HCT116 (cell line): ENCODE measurements around the gene PIPOX. TPM values are rescaled to one million over a fixed set of nuclear protein-coding genes. Genes with fewer than 3 reads are reported as not detected.

Experiments used
- ATAC-seq: fragments of 200-7000 bp; cut with Tn5 transposase; 2 replicates; pipeline ENCODE4 v1.9.1; 2020; ENCODE audit warnings: mild to moderate bottlenecking, moderate library complexity
- BruUV-seq: library from RNA; stranded (reverse); fragments of 400-500 nt; replicated peaks from 2 replicates; lab custom pipeline; 2021; lab: Mats Ljungman, UMichigan
- CTCF ChIA-PET: fragments of 300-600 bp; sonication (Branson Sonifier 250); formaldehyde crosslinking; loops from one replicate; lab custom pipeline; 2021; ENCODE audit warnings: antibody characterized with exemption; lab: Charles Lee
- POLR2A ChIA-PET: fragments of 300-600, 350-600 bp; sonication (Branson Sonifier 250); formaldehyde crosslinking; loops from one replicate; lab custom pipeline; 2021; ENCODE audit warnings: antibody characterized with exemption; lab: Charles Lee
- RAD21 ChIA-PET, 2 experiments: fragments of 300-600 bp; sonication (Branson Sonifier 250); formaldehyde crosslinking; loops; one replicate each; lab custom pipeline; 2023; ENCODE audit warnings: low total read pairs in 2 of 2; ENCODE audit not compliant: uncharacterized antibody in 2 of 2, unreplicated experiment in 2 of 2, low non-redundant PET in 1 of 2; lab: Charles Lee
- DNase-seq: peaks from one replicate; pipeline ENCODE4 v3.0.0-alpha.2; 2010; ENCODE audit warnings: low read depth, low spot score
- H2AFZ ChIP-seq: fragments of 200-600 bp; shearing (Covaris generic), sonication (generic); 2 replicates; pipeline ENCODE4 v1.6.1; 2017; ENCODE audit warnings: low read depth, mixed run types, mixed read lengths, antibody characterized with exemption, low read length; ENCODE audit not compliant: poor library complexity, severe bottlenecking
- H3K27ac ChIP-seq: 2 replicates; pipeline ENCODE4 v1.5.1; 2012; ENCODE audit warnings: low read depth, low read length
- H3K27me3 ChIP-seq: fragments of 200-600 bp; sonication (generic); 2 replicates; pipeline ENCODE4 v1.6.1; 2016; ENCODE audit warnings: mixed run types, low read length, mixed read lengths; ENCODE audit not compliant: insufficient read depth
- H3K36me3 ChIP-seq, 2 experiments: fragments of 200-500 bp in 1 of 2; fragments of 200-600 bp in 1 of 2; sonication (Bioruptor generic) in 1 of 2; sonication (generic) in 1 of 2; 2 replicates each; pipeline versions ENCODE4 v1.5.1 to v1.6.1; 2014 to 2016; ENCODE audit warnings: low read length in 2 of 2, inconsistent platforms in 1 of 2, mixed read lengths in 1 of 2, mixed run types in 1 of 2; ENCODE audit not compliant: insufficient read depth in 2 of 2, control insufficient read depth in 1 of 2
- H3K4me1 ChIP-seq, 2 experiments: fragments of 200-600 bp in 1 of 2; sonication (generic) in 1 of 2; 2 replicates each; pipeline versions ENCODE4 v1.5.1 to v1.6.1; 2012 to 2017; ENCODE audit warnings: low read length in 2 of 2, inconsistent platforms in 1 of 2, mild to moderate bottlenecking in 1 of 2, mixed read lengths in 1 of 2, mixed run types in 1 of 2, moderate library complexity in 1 of 2; ENCODE audit not compliant: insufficient read depth in 2 of 2, control insufficient read depth in 1 of 2
- H3K4me2 ChIP-seq: fragments of 200-600 bp; sonication (generic); 2 replicates; pipeline ENCODE4 v1.6.1; 2017; ENCODE audit warnings: mixed run types, low read length, mixed read lengths
- H3K4me3 ChIP-seq, 2 experiments: fragments of 200-600 bp in 1 of 2; sonication (generic) in 1 of 2; replicated peaks in 1 of 2; 2 replicates each; pipeline ENCODE4 v1.5.1; 2011 to 2016; ENCODE audit warnings: low read length in 2 of 2, control low read depth in 1 of 2, low read depth in 1 of 2, mild to moderate bottlenecking in 1 of 2, mixed read lengths in 1 of 2, mixed run types in 1 of 2
- H3K79me2 ChIP-seq: fragments of 200-600 bp; sonication (generic); 2 replicates; pipeline ENCODE4 v1.6.1; 2017; ENCODE audit warnings: mild to moderate bottlenecking, mixed run types, low read length, moderate library complexity, mixed read lengths; ENCODE audit not compliant: insufficient read depth
- H3K9ac ChIP-seq: fragments of 200-600 bp; sonication (generic); 2 replicates; pipeline ENCODE4 v1.6.1; 2016; ENCODE audit warnings: low read length, mixed read lengths
- H3K9me2 ChIP-seq: fragments of 200-600 bp; sonication (generic), shearing (Covaris generic); 2 replicates; pipeline ENCODE4 v1.6.1; 2017; ENCODE audit warnings: mixed run types, mild to moderate bottlenecking, moderate library complexity; ENCODE audit not compliant: insufficient read depth
- H3K9me3 ChIP-seq, 2 experiments: fragments of 200-500 bp in 1 of 2; fragments of 200-600 bp in 1 of 2; sonication (Bioruptor generic) in 1 of 2; sonication (generic) in 1 of 2; 2 replicates each; pipeline ENCODE4 v1.6.1; 2014 to 2017; ENCODE audit warnings: low read length in 2 of 2, mixed read lengths in 2 of 2, inconsistent platforms in 1 of 2, low read depth in 1 of 2, mild to moderate bottlenecking in 1 of 2, mixed run types in 1 of 2, moderate library complexity in 1 of 2; ENCODE audit not compliant: control insufficient read depth in 1 of 2, insufficient read depth in 1 of 2
- H4K20me1 ChIP-seq: fragments of 200-600 bp; sonication (generic), shearing (Covaris generic); 2 replicates; pipeline ENCODE4 v1.6.1; 2017; ENCODE audit warnings: mixed run types, mild to moderate bottlenecking, moderate library complexity; ENCODE audit not compliant: insufficient read depth
- CEBPB ChIP-seq: IDR thresholded peaks from 2 replicates; pipeline ENCODE4 v1.6.1; 2012; ENCODE audit warnings: low read depth
- ELF1 ChIP-seq: IDR thresholded peaks from 2 replicates; pipeline ENCODE4 v1.6.1; 2012; ENCODE audit warnings: low read depth, borderline replicate concordance
- POLR2A ChIP-seq: IDR thresholded peaks from 2 replicates; pipeline ENCODE4 v1.7.0; 2011; ENCODE audit warnings: borderline replicate concordance; ENCODE audit not compliant: insufficient read depth, insufficient read length; ENCODE audit errors: extremely low read depth
- SRF ChIP-seq: IDR thresholded peaks from 2 replicates; pipeline ENCODE4 v1.6.1; 2012; ENCODE audit warnings: low read depth
- ZFX ChIP-seq: fragments of 450-650 bp; IDR thresholded peaks from 2 replicates; pipeline ENCODE4 v1.6.1; 2017
- ZNF274 ChIP-seq: fragments of 200-500 bp; sonication (Bioruptor generic); IDR thresholded peaks from 2 replicates; pipeline ENCODE4 v1.6.1; 2014; ENCODE audit warnings: mild to moderate bottlenecking, low read depth, low read length, inconsistent platforms
- intact Hi-C: fragments of 100-400 bp; cut with micrococcal nuclease; formaldehyde crosslinking; loops from 2 replicates; pipeline ENCODE4 v1.10.0; 2022
- total RNA-seq: library from RNA; stranded (reverse); gene quantifications from one replicate; pipeline ENCODE4 v1.2.1, GENCODE V29; 2021; ENCODE audit not compliant: unreplicated experiment
- TF ChIP-seq, protein P1 (sequence below): IDR thresholded peaks from 2 replicates; pipeline ENCODE4 v1.6.1; 2012
- TF ChIP-seq, protein P2 (sequence below): IDR thresholded peaks from 2 replicates; pipeline ENCODE4 v1.6.1; 2012
- TF ChIP-seq, protein P3 (sequence below): IDR thresholded peaks from 2 replicates; pipeline ENCODE4 v1.6.1; 2011; ENCODE audit warnings: mild to moderate bottlenecking, low read length, moderate library complexity; ENCODE audit not compliant: insufficient replicate concordance; ENCODE audit errors: extremely low read depth

PIPOX gene
- total RNA-seq, 1 experiment from 2014 or later, result 1.8 TPM

DNA sequence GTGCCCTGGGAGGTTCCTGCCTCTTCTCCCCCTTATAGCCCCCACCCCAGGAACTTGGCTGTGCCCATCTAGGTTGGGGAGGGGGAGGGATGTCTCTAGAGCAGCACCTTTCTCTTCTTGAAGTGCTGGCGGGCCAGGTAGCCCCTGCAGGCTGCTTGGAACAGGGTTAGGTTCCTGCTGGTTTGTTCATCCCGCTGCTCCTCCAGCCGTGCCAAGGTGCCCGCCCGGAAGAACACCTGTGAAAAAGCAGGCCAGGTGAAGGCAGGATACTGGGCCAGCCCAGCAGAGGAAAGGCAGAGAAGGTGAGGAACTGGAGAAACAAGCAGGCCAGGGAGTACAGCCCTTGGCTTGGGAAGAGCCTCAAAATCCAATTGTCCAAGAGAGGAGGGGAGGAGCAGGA, 56.6 kb downstream of the PIPOX start:
- Histone ChIP-seq H2AFZ (no peak overlapping the region), H3K36me3 (peaks cover 0 to 3% of the 10 kb centered on the region in 2 experiments; a peak in 1 of 4 replicates), H3K4me1 (no peaks in the 10 kb centered on the region), H3K9ac (no peak overlapping the region), H3K27me3 (no peaks in the 10 kb centered on the region), H3K9me3 (no peaks in the 10 kb centered on the region), H3K4me3 (no peak overlapping the region)
- intact Hi-C loops, result no loop called here
- CTCF ChIA-PET, result no interaction called here
- DNase-seq, result no peak
- no TSS peak for BruUV-seq
- TF ChIP-seq ZNF274, result no peak
- TF ChIP-seq, all 23 proteins: peak for 0
- ChIA-PET POLR2A (no interaction called here), RAD21 (no interaction called here)
- Histone ChIP-seq H3K27ac (no peak overlapping the region), H4K20me1 (no peaks in the 10 kb centered on the region), H3K79me2 (no peaks in the 10 kb centered on the region), H3K9me2 (no peaks in the 10 kb centered on the region), H3K4me2 (no peak overlapping the region)
- ATAC-seq, result no peak

DNA sequence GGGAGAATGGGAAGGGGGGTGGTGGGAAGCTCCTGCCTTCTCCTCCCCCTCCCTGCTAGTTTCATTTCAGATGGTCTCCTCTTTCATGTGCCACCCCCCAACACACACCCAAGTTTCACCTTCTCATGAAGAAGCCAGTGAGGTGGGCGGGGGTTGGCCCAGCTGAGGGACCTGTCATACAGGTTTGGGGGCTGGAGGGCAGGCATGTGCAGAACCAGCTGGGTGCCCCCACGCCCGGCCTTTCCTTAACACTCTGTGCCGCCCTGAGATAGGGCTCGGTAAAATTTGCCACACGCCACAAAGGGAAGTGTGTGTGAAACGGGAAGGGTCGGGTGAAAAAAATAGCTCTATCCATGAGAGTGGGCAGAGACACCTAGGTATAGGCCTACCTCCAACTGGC, 57.4 kb downstream of the PIPOX start:
- H3K36me3 ChIP-seq, result peaks cover 0 to 3% of the 10 kb centered on the region in 2 experiments; a peak in 1 of 4 replicates
- no peaks in the 10 kb centered on the region for H3K4me1 ChIP-seq
- ChIA-PET POLR2A (no interaction called here), RAD21 (no interaction called here), CTCF (interaction anchor here (0.6 to 0.7 kb wide), 2 partner anchors 11 to 17 kb away, joined by 3 read pairs; no protein-coding TSS in a partner anchor)
- H3K4me2 ChIP-seq, result no peak overlapping the region
- intact Hi-C loops, result no loop called here
- BruUV-seq, result no TSS peak
- no peaks in the 10 kb centered on the region for H3K27me3 ChIP-seq
- H3K27ac ChIP-seq, result no peak overlapping the region
- no peak for DNase-seq
- H3K9ac ChIP-seq, result no peak overlapping the region
- H3K9me3 ChIP-seq, result no peaks in the 10 kb centered on the region
- no peak overlapping the region for H2AFZ ChIP-seq
- TF ChIP-seq SRF (no peak), ZFX (no peak), POLR2A (no peak), ELF1 (no peak), CEBPB (no peak)
- TF ChIP-seq, protein P1, sequence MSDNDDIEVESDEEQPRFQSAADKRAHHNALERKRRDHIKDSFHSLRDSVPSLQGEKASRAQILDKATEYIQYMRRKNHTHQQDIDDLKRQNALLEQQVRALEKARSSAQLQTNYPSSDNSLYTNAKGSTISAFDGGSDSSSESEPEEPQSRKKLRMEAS, result no peak
- TF ChIP-seq, protein P2, sequence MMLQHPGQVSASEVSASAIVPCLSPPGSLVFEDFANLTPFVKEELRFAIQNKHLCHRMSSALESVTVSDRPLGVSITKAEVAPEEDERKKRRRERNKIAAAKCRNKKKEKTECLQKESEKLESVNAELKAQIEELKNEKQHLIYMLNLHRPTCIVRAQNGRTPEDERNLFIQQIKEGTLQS, result no peak
- TF ChIP-seq, protein P3, sequence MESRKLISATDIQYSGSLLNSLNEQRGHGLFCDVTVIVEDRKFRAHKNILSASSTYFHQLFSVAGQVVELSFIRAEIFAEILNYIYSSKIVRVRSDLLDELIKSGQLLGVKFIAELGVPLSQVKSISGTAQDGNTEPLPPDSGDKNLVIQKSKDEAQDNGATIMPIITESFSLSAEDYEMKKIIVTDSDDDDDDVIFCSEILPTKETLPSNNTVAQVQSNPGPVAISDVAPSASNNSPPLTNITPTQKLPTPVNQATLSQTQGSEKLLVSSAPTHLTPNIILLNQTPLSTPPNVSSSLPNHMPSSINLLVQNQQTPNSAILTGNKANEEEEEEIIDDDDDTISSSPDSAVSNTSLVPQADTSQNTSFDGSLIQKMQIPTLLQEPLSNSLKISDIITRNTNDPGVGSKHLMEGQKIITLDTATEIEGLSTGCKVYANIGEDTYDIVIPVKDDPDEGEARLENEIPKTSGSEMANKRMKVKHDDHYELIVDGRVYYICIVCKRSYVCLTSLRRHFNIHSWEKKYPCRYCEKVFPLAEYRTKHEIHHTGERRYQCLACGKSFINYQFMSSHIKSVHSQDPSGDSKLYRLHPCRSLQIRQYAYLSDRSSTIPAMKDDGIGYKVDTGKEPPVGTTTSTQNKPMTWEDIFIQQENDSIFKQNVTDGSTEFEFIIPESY, result no peak
- H3K9me2 ChIP-seq, result no peaks in the 10 kb centered on the region
- no peaks in the 10 kb centered on the region for H3K79me2 ChIP-seq
- H3K4me3 ChIP-seq, result no peak overlapping the region
- ATAC-seq, result no peak
- no peaks in the 10 kb centered on the region for H4K20me1 ChIP-seq
